ENCODE data around the gene ZYG11B.

GRCh38 chr1:52786148-52786547 is 59.9 kb downstream of the ZYG11B start:
- TF ChIP-seq EZH2 (IDR thresholded peaks at IDR 0.05; ENCODE audit: borderline replicate concordance, low read depth, low read length) = no peak
- TF ChIP-seq POU5F1 (IDR thresholded peaks at IDR 0.05; ENCODE audit: borderline replicate concordance, low read depth, low read length, partially characterized antibody) = no peak
- TF ChIP-seq, protein P1, sequence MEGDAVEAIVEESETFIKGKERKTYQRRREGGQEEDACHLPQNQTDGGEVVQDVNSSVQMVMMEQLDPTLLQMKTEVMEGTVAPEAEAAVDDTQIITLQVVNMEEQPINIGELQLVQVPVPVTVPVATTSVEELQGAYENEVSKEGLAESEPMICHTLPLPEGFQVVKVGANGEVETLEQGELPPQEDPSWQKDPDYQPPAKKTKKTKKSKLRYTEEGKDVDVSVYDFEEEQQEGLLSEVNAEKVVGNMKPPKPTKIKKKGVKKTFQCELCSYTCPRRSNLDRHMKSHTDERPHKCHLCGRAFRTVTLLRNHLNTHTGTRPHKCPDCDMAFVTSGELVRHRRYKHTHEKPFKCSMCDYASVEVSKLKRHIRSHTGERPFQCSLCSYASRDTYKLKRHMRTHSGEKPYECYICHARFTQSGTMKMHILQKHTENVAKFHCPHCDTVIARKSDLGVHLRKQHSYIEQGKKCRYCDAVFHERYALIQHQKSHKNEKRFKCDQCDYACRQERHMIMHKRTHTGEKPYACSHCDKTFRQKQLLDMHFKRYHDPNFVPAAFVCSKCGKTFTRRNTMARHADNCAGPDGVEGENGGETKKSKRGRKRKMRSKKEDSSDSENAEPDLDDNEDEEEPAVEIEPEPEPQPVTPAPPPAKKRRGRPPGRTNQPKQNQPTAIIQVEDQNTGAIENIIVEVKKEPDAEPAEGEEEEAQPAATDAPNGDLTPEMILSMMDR (IDR thresholded peaks at IDR 0.05 in 2 of 3, conservative IDR thresholded peaks at IDR 0.05 in 1 of 3; ENCODE audit: insufficient read depth in 2 of 3, low read depth in 1 of 3, low read length in 3 of 3) = no peak
- TF ChIP-seq, protein P2, sequence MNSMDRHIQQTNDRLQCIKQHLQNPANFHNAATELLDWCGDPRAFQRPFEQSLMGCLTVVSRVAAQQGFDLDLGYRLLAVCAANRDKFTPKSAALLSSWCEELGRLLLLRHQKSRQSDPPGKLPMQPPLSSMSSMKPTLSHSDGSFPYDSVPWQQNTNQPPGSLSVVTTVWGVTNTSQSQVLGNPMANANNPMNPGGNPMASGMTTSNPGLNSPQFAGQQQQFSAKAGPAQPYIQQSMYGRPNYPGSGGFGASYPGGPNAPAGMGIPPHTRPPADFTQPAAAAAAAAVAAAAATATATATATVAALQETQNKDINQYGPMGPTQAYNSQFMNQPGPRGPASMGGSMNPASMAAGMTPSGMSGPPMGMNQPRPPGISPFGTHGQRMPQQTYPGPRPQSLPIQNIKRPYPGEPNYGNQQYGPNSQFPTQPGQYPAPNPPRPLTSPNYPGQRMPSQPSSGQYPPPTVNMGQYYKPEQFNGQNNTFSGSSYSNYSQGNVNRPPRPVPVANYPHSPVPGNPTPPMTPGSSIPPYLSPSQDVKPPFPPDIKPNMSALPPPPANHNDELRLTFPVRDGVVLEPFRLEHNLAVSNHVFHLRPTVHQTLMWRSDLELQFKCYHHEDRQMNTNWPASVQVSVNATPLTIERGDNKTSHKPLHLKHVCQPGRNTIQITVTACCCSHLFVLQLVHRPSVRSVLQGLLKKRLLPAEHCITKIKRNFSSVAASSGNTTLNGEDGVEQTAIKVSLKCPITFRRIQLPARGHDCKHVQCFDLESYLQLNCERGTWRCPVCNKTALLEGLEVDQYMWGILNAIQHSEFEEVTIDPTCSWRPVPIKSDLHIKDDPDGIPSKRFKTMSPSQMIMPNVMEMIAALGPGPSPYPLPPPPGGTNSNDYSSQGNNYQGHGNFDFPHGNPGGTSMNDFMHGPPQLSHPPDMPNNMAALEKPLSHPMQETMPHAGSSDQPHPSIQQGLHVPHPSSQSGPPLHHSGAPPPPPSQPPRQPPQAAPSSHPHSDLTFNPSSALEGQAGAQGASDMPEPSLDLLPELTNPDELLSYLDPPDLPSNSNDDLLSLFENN (IDR thresholded peaks at IDR 0.05; ENCODE audit: low read depth in 2 of 2, low read length in 2 of 2) = no peak
- TF ChIP-seq ZNF644 (tag; IDR thresholded peaks at IDR 0.05; ENCODE audit: low read depth) = no peak
- TF ChIP-seq, protein P3, sequence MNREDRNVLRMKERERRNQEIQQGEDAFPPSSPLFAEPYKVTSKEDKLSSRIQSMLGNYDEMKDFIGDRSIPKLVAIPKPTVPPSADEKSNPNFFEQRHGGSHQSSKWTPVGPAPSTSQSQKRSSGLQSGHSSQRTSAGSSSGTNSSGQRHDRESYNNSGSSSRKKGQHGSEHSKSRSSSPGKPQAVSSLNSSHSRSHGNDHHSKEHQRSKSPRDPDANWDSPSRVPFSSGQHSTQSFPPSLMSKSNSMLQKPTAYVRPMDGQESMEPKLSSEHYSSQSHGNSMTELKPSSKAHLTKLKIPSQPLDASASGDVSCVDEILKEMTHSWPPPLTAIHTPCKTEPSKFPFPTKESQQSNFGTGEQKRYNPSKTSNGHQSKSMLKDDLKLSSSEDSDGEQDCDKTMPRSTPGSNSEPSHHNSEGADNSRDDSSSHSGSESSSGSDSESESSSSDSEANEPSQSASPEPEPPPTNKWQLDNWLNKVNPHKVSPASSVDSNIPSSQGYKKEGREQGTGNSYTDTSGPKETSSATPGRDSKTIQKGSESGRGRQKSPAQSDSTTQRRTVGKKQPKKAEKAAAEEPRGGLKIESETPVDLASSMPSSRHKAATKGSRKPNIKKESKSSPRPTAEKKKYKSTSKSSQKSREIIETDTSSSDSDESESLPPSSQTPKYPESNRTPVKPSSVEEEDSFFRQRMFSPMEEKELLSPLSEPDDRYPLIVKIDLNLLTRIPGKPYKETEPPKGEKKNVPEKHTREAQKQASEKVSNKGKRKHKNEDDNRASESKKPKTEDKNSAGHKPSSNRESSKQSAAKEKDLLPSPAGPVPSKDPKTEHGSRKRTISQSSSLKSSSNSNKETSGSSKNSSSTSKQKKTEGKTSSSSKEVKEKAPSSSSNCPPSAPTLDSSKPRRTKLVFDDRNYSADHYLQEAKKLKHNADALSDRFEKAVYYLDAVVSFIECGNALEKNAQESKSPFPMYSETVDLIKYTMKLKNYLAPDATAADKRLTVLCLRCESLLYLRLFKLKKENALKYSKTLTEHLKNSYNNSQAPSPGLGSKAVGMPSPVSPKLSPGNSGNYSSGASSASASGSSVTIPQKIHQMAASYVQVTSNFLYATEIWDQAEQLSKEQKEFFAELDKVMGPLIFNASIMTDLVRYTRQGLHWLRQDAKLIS (CRISPR knock-in tag; IDR thresholded peaks at IDR 0.05) = no peak
- TF ChIP-seq HLTF (IDR thresholded peaks at IDR 0.05) = no peak
- no peak for TF ChIP-seq RBM17 (IDR thresholded peaks at IDR 0.05; ENCODE audit: borderline replicate concordance, low read depth, low read length)

Measured in K562 (cell line).